B cell (primary cell): ENCODE data around the gene KLRC1. TPM values are rescaled to one million over a fixed set of nuclear protein-coding genes. Genes with fewer than 3 reads are reported as not detected.

Experiments
- ATAC-seq: fragments of 200-7000 bp; cut with Tn5 transposase; one replicate; pipeline ENCODE4 v1.10.0; 2021; ENCODE audit warnings: low read depth, mild to moderate bottlenecking, moderate number of reproducible peaks, moderate library complexity
- CTCF ChIA-PET: fragments of 350-600 bp; sonication (Branson Sonifier 250); formaldehyde crosslinking; loops from one replicate; lab custom pipeline; 2021; ENCODE audit warnings: antibody characterized with exemption, inconsistent platforms; lab: Charles Lee
- POLR2A ChIA-PET: fragments of 350-600 bp; sonication (Branson Sonifier 250); formaldehyde crosslinking; loops from one replicate; lab custom pipeline; 2021; ENCODE audit warnings: antibody characterized with exemption; lab: Charles Lee
- DNase-seq: peaks from one replicate; pipeline ENCODE4 v3.0.0; 2013
- H2AFZ ChIP-seq: 2 replicates; pipeline ENCODE4 v1.6.1; 2012; ENCODE audit warnings: mild to moderate bottlenecking, low read depth, low read length; ENCODE audit not compliant: insufficient read depth, poor library complexity, severe bottlenecking
- H3K27ac ChIP-seq, 2 donors: 1 replicate in 1 of 2; 2 replicates in 1 of 2; pipeline ENCODE4 v1.5.1; 2012 to 2013; ENCODE audit warnings: low read length in 2 of 2, mild to moderate bottlenecking in 2 of 2, moderate library complexity in 1 of 2
- H3K27me3 ChIP-seq, 4 experiments: fragments of 200-600 bp in 1 of 4; sonication (generic) in 1 of 4; replicated peaks in 1 of 4; 1 replicate in 2 of 4; 2 replicates in 2 of 4; pipeline versions ENCODE4 v1.6.1 to v1.7.0; 2013 to 2016; ENCODE audit warnings: low read length in 3 of 4, mild to moderate bottlenecking in 2 of 4, mixed read lengths in 1 of 4, moderate library complexity in 1 of 4; ENCODE audit not compliant: insufficient read depth in 4 of 4, control insufficient read depth in 3 of 4; ENCODE audit errors: control extremely low read depth in 1 of 4
- H3K36me3 ChIP-seq, 2 experiments: replicated peaks in 1 of 2; 1 replicate in 1 of 2; 2 replicates in 1 of 2; pipeline versions ENCODE4 v1.6.1 to v1.7.1; 2013; ENCODE audit warnings: low read length in 1 of 2; ENCODE audit not compliant: insufficient read depth in 2 of 2, control insufficient read depth in 1 of 2; ENCODE audit errors: control extremely low read depth in 1 of 2, extremely low read depth in 1 of 2
- H3K4me1 ChIP-seq, 2 donors: fragments of 200-600 bp in 1 of 2; sonication (generic) in 1 of 2; 1 replicate in 1 of 2; 2 replicates in 1 of 2; pipeline versions ENCODE4 v1.5.1 to v1.6.1; 2013 to 2017; ENCODE audit warnings: low read length in 2 of 2; ENCODE audit not compliant: control insufficient read depth in 2 of 2, insufficient read depth in 2 of 2
- H3K4me2 ChIP-seq: replicated peaks from 2 replicates; pipeline ENCODE3; 2012; ENCODE audit warnings: mild to moderate bottlenecking, low read depth, low read length; ENCODE audit not compliant: poor library complexity, severe bottlenecking
- H3K4me3 ChIP-seq, 5 experiments: fragments of 200-600 bp in 1 of 5; sonication (generic) in 1 of 5; 1 replicate in 3 of 5; 2 replicates in 2 of 5; pipeline versions ENCODE4 v1.5.1 to v1.7.0; 2011 to 2016; ENCODE audit warnings: low read length in 4 of 5, mild to moderate bottlenecking in 4 of 5, low read depth in 2 of 5, control low read depth in 1 of 5, moderate library complexity in 1 of 5; ENCODE audit not compliant: insufficient read depth in 1 of 5; ENCODE audit errors: control extremely low read depth in 1 of 5, extremely low read depth in 1 of 5
- H3K79me2 ChIP-seq: fragments of 200-600 bp; sonication (generic); one replicate; pipeline ENCODE4 v1.6.0; 2016; ENCODE audit warnings: low read length; ENCODE audit not compliant: control insufficient read depth, insufficient read depth
- H3K9ac ChIP-seq: fragments of 200-600 bp; sonication (generic); 2 replicates; pipeline ENCODE4 v1.6.1; 2017; ENCODE audit warnings: mild to moderate bottlenecking, low read length, moderate library complexity
- H3K9me3 ChIP-seq, 3 donors: one replicate each; pipeline versions ENCODE4 v1.6.1 to v1.7.1; 2013; ENCODE audit warnings: low read length in 2 of 3; ENCODE audit not compliant: control insufficient read depth in 2 of 3, insufficient read depth in 1 of 3; ENCODE audit errors: control extremely low read depth in 1 of 3
- H4K20me1 ChIP-seq: 2 replicates; pipeline ENCODE4 v1.6.0; 2012; ENCODE audit warnings: mild to moderate bottlenecking, low read length; ENCODE audit not compliant: insufficient read depth, control insufficient read depth, poor library complexity, severe bottlenecking
- H3K27ac Mint-ChIP-seq: one replicate; pipeline ENCODE4 v1.8.0; 2021; ENCODE audit warnings: mixed read lengths
- H3K27me3 Mint-ChIP-seq: one replicate; pipeline ENCODE4 v1.8.0; 2021; ENCODE audit warnings: mixed read lengths
- H3K4me1 Mint-ChIP-seq: one replicate; pipeline ENCODE4 v1.8.0; 2021; ENCODE audit warnings: mixed read lengths
- H3K4me3 Mint-ChIP-seq: one replicate; pipeline ENCODE4 v1.8.0; 2021; ENCODE audit warnings: mixed read lengths
- H3K9me3 Mint-ChIP-seq: one replicate; pipeline ENCODE4 v1.8.0; 2022; ENCODE audit warnings: mixed read lengths; ENCODE audit not compliant: insufficient read depth
- CTCF ChIP-seq: fragments of 200-600 bp; IDR thresholded peaks from one replicate; pipeline ENCODE4 v1.8.0; 2022; ENCODE audit warnings: antibody characterized with exemption, mild to moderate bottlenecking
- EZH2 ChIP-seq: IDR thresholded peaks from 2 replicates; pipeline ENCODE4 v1.6.1; 2012; ENCODE audit warnings: borderline replicate concordance, low read depth, mild to moderate bottlenecking, moderate library complexity, low read length; ENCODE audit not compliant: insufficient read depth, poor library complexity, severe bottlenecking
- WGBS: methylation state at CpG from one replicate; pipeline ENCODE4 v1.1.5; 2013; ENCODE audit warnings: missing lambda C conversion rate; ENCODE audit not compliant: insufficient coverage; 5-methylcytosine and 5-hydroxymethylcytosine counted together
- intact Hi-C: fragments of 100-400 bp; cut with micrococcal nuclease; formaldehyde crosslinking; loops from one replicate; pipeline ENCODE4 v1.10.0; 2022
- polyA plus RNA-seq: library from polyadenylated mRNA; depleted of rRNA; stranded (reverse); fragments of >200 nt; gene quantifications from 2 replicates; pipeline ENCODE4 v1.2.3, GENCODE V29; 2012
- total RNA-seq, 2 donors: library from RNA; stranded (reverse); fragments of 120-200 nt in 1 of 2; gene quantifications; 1 replicate in 1 of 2; 2 replicates in 1 of 2; pipeline versions ENCODE4 v1.2.3 to v1.2.4, GENCODE V29; 2013 to 2022

The KLRC1 gene
- total and polyA plus RNA-seq, 2 donors (not counting 1 experiment from before 2014, with no cell fraction given), result not detected

DNA sequence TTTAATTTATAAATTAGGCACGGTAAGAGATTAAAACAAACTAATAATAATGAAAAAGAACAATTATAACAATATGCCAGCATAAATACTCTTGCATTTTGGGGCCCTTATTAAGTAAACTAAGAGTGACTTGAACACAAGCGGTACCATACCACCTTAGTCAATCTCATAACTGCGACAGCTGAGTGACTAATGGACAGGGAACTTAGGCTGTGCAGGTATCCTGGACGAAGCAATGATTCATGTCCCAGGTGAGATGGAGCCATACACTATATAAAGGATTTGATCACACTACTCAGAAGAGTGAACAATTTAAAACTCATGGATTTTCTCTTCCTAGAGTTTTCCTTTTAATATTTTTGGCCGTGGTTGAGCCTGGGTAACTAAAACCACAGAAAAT is 47.9 kb downstream of the KLRC1 start:
- Histone ChIP-seq H3K9ac (no peak overlapping the region), H3K36me3 (no peaks in the 10 kb centered on the region), H3K4me1 (peaks cover 10% of the 10 kb centered on the region in 2 donors), H3K79me2 (no peaks in the 10 kb centered on the region), H3K4me3 (no peak overlapping the region), H2AFZ (no peak overlapping the region), H3K27ac (no peak overlapping the region), H3K9me3 (peaks cover 0 to 3% (median 0%) of the 10 kb centered on the region in 3 donors), H4K20me1 (no peaks in the 10 kb centered on the region), H3K4me2 (no peak overlapping the region), H3K27me3 (no peaks in the 10 kb centered on the region)
- intact Hi-C loops, result no loop called here
- ChIA-PET POLR2A (no interaction called here), CTCF (no interaction called here)
- DNase-seq, result no peak
- H3K9me3 Mint-ChIP-seq, result no peaks in the 10 kb centered on the region
- TF ChIP-seq CTCF, result no peak
- TF ChIP-seq EZH2, result no peak
- peaks cover 7% of the 10 kb centered on the region for H3K4me1 Mint-ChIP-seq
- peaks cover 19% of the 10 kb centered on the region for H3K27me3 Mint-ChIP-seq
- no CpG with 5 or more reads among the region's 5 CpGs for WGBS
- no peak overlapping the region for H3K4me3 Mint-ChIP-seq
- H3K27ac Mint-ChIP-seq, result no peak overlapping the region
- ATAC-seq, result no peak

DNA sequence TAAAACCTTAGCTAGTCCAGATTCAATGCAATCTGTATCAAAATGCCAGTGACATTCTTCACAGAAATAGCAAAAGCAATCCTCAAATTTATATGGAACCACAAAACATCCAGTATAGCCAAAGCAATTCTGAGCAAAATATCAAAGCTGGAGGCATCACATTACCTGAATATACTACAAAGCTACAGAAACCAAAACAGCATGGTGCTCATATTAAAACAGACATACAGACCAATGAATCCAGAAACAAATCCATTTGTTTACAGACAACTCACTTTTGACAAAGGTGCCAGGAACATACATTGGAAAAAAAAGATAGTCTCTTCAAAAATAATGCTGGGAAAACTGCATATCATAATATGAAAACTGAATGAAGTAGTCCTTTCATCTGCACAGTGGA is 48.4 kb downstream of the KLRC1 start:
- H3K9me3 Mint-ChIP-seq, result no peaks in the 10 kb centered on the region
- H3K27ac Mint-ChIP-seq, result no peak overlapping the region
- Histone ChIP-seq H4K20me1 (no peaks in the 10 kb centered on the region), H3K4me3 (no peak overlapping the region), H3K27ac (no peak overlapping the region), H3K4me2 (no peak overlapping the region), H3K4me1 (peaks cover 10% of the 10 kb centered on the region in 2 donors), H3K27me3 (no peaks in the 10 kb centered on the region), H3K36me3 (no peaks in the 10 kb centered on the region), H3K79me2 (no peaks in the 10 kb centered on the region), H2AFZ (no peak overlapping the region), H3K9me3 (peaks cover 0 to 3% (median 0%) of the 10 kb centered on the region in 3 donors), H3K9ac (no peak overlapping the region)
- H3K4me3 Mint-ChIP-seq, result no peak overlapping the region
- intact Hi-C loops, result no loop called here
- DNase-seq (no peak), ATAC-seq (no peak)
- H3K4me1 Mint-ChIP-seq, result peaks cover 7% of the 10 kb centered on the region
- peaks cover 23% of the 10 kb centered on the region for H3K27me3 Mint-ChIP-seq
- TF ChIP-seq EZH2, result no peak
- TF ChIP-seq CTCF, result no peak
- CTCF ChIA-PET, result no interaction called here
- POLR2A ChIA-PET, result no interaction called here
